ENCODE measurements around the gene EDEM3.
"Not testable (repeated sequence)": the region's sequence is repeated elsewhere in the genome, so short reads cannot be mapped to it uniquely, and the experiment has no call there.

EDEM3 gene

GRCh38 chr1:184768467-184768866, 13.8 kb upstream of the EDEM3 start:
- Histone ChIP-seq H3K36me3 (ENCODE audit: control insufficient read depth, insufficient read depth, low read length) (no peaks in the 10 kb centered on the region), H3K27ac (ENCODE audit: low read depth, low read length, severe bottlenecking) (no peak overlapping the region), H3K9me3 (ENCODE audit: control insufficient read depth, low read length) (no peaks in the 10 kb centered on the region), H3K4me3 (ENCODE audit: extremely low read depth, insufficient read depth, low read length, poor library complexity, severe bottlenecking) (no peak overlapping the region), H3K4me1 (ENCODE audit: control insufficient read depth, insufficient read depth, low read length, poor library complexity, severe bottlenecking) (no peaks in the 10 kb centered on the region)
- WGBS, 2 experiments (ENCODE audit: insufficient coverage in 2 of 2) = 96 to 100% methylated on average over 2 of the region's 2 CpGs

GRCh38 chr1:184767591-184767990, 12.9 kb upstream of the EDEM3 start:
- Histone ChIP-seq H3K9me3 (ENCODE audit: control insufficient read depth, low read length) (no peaks in the 10 kb centered on the region), H3K36me3 (ENCODE audit: control insufficient read depth, insufficient read depth, low read length) (no peaks in the 10 kb centered on the region), H3K4me3 (ENCODE audit: extremely low read depth, insufficient read depth, low read length, poor library complexity, severe bottlenecking) (no peak overlapping the region), H3K4me1 (ENCODE audit: control insufficient read depth, insufficient read depth, low read length, poor library complexity, severe bottlenecking) (no peaks in the 10 kb centered on the region), H3K27ac (ENCODE audit: low read depth, low read length, severe bottlenecking) (no peak overlapping the region)
- 89 to 95% methylated on average over 3 of the region's 5 CpGs for WGBS, 2 experiments (ENCODE audit: insufficient coverage in 2 of 2)

GRCh38 chr1:184764483-184764882, 9.8 kb upstream of the EDEM3 start:
- Histone ChIP-seq H3K36me3 (ENCODE audit: control insufficient read depth, insufficient read depth, low read length) (no peaks in the 10 kb centered on the region), H3K4me1 (ENCODE audit: control insufficient read depth, insufficient read depth, low read length, poor library complexity, severe bottlenecking) (peaks cover under 1% of the 10 kb centered on the region), H3K9me3 (ENCODE audit: control insufficient read depth, low read length) (no peaks in the 10 kb centered on the region), H3K27ac (ENCODE audit: low read depth, low read length, severe bottlenecking) (no peak overlapping the region), H3K4me3 (ENCODE audit: extremely low read depth, insufficient read depth, low read length, poor library complexity, severe bottlenecking) (no peak overlapping the region)
- 82 to 100% methylated on average over 1 of the region's 1 CpG for WGBS, 2 experiments (ENCODE audit: insufficient coverage in 2 of 2)

- H3K27ac ChIP-seq (ENCODE audit: low read depth, low read length, severe bottlenecking); H3K9me3 ChIP-seq (ENCODE audit: control insufficient read depth, low read length); H3K36me3 ChIP-seq (ENCODE audit: control insufficient read depth, insufficient read depth, low read length); H3K4me3 ChIP-seq (ENCODE audit: extremely low read depth, insufficient read depth, low read length, poor library complexity, severe bottlenecking); H3K4me1 ChIP-seq (ENCODE audit: control insufficient read depth, insufficient read depth, low read length, poor library complexity, severe bottlenecking): not testable (repeated sequence)
- 86% methylated on average over 2 of the region's 3 CpGs; no CpG with 5 or more reads in 1 of the 2 experiments for WGBS, 2 experiments (ENCODE audit: insufficient coverage in 2 of 2)
Observed at GRCh38 chr1:184763520-184763919, 8.9 kb upstream of the EDEM3 start.

GRCh38 chr1:184761969-184762485, 7.4 kb upstream of the EDEM3 start:
- Histone ChIP-seq H3K27ac (ENCODE audit: low read depth, low read length, severe bottlenecking) (no peak overlapping the region), H3K4me1 (ENCODE audit: control insufficient read depth, insufficient read depth, low read length, poor library complexity, severe bottlenecking) (peaks cover 3% of the 10 kb centered on the region), H3K9me3 (ENCODE audit: control insufficient read depth, low read length) (no peaks in the 10 kb centered on the region), H3K36me3 (ENCODE audit: control insufficient read depth, insufficient read depth, low read length) (no peaks in the 10 kb centered on the region), H3K4me3 (ENCODE audit: extremely low read depth, insufficient read depth, low read length, poor library complexity, severe bottlenecking) (no peak overlapping the region)
- 85 to 86% methylated on average over 2 to 3 of the region's 4 CpGs for WGBS, 2 experiments (ENCODE audit: insufficient coverage in 2 of 2)

GRCh38 chr1:184759651-184760050, 5.0 kb upstream of the EDEM3 start:
- WGBS, 2 experiments (ENCODE audit: insufficient coverage in 2 of 2) = 96 to 100% methylated on average over 2 to 4 of the region's 4 CpGs
- Histone ChIP-seq H3K36me3 (ENCODE audit: control insufficient read depth, insufficient read depth, low read length) (no peaks in the 10 kb centered on the region), H3K4me1 (ENCODE audit: control insufficient read depth, insufficient read depth, low read length, poor library complexity, severe bottlenecking) (peaks cover 3% of the 10 kb centered on the region), H3K4me3 (ENCODE audit: extremely low read depth, insufficient read depth, low read length, poor library complexity, severe bottlenecking) (no peak overlapping the region), H3K27ac (ENCODE audit: low read depth, low read length, severe bottlenecking) (no peak overlapping the region), H3K9me3 (ENCODE audit: control insufficient read depth, low read length) (no peaks in the 10 kb centered on the region)

- Histone ChIP-seq H3K36me3 (ENCODE audit: control insufficient read depth, insufficient read depth, low read length) (no peaks in the 10 kb centered on the region), H3K27ac (ENCODE audit: low read depth, low read length, severe bottlenecking) (no peak overlapping the region), H3K4me1 (ENCODE audit: control insufficient read depth, insufficient read depth, low read length, poor library complexity, severe bottlenecking) (peaks cover 3% of the 10 kb centered on the region), H3K4me3 (ENCODE audit: extremely low read depth, insufficient read depth, low read length, poor library complexity, severe bottlenecking) (no peak overlapping the region), H3K9me3 (ENCODE audit: control insufficient read depth, low read length) (no peaks in the 10 kb centered on the region)
- no CpG with 5 or more reads among the region's 1 CpG for WGBS, 2 experiments (ENCODE audit: insufficient coverage in 2 of 2)
Observed at GRCh38 chr1:184759112-184759511, 4.5 kb upstream of the EDEM3 start.

GRCh38 chr1:184757891-184758290, 3.2 kb upstream of the EDEM3 start:
- H3K4me3 ChIP-seq (ENCODE audit: extremely low read depth, insufficient read depth, low read length, poor library complexity, severe bottlenecking) = no peak overlapping the region
- H3K9me3 ChIP-seq (ENCODE audit: control insufficient read depth, low read length) = no peaks in the 10 kb centered on the region
- no peak overlapping the region for H3K27ac ChIP-seq (ENCODE audit: low read depth, low read length, severe bottlenecking)
- no peaks in the 10 kb centered on the region for H3K36me3 ChIP-seq (ENCODE audit: control insufficient read depth, insufficient read depth, low read length)
- H3K4me1 ChIP-seq (ENCODE audit: control insufficient read depth, insufficient read depth, low read length, poor library complexity, severe bottlenecking) = peaks cover 3% of the 10 kb centered on the region

- Histone ChIP-seq H3K9me3 (ENCODE audit: control insufficient read depth, low read length) (no peaks in the 10 kb centered on the region), H3K36me3 (ENCODE audit: control insufficient read depth, insufficient read depth, low read length) (no peaks in the 10 kb centered on the region), H3K4me1 (ENCODE audit: control insufficient read depth, insufficient read depth, low read length, poor library complexity, severe bottlenecking) (peaks cover 3% of the 10 kb centered on the region), H3K4me3 (ENCODE audit: extremely low read depth, insufficient read depth, low read length, poor library complexity, severe bottlenecking) (no peak overlapping the region), H3K27ac (ENCODE audit: low read depth, low read length, severe bottlenecking) (no peak overlapping the region)
- 82 to 94% methylated on average over 7 of the region's 10 CpGs for WGBS, 2 experiments (ENCODE audit: insufficient coverage in 2 of 2)
Observed at GRCh38 chr1:184757406-184757805, 2.7 kb upstream of the EDEM3 start.

- Histone ChIP-seq H3K36me3 (ENCODE audit: control insufficient read depth, insufficient read depth, low read length) (no peaks in the 10 kb centered on the region), H3K27ac (ENCODE audit: low read depth, low read length, severe bottlenecking) (peak overlapping the region; percentile 82), H3K4me3 (ENCODE audit: extremely low read depth, insufficient read depth, low read length, poor library complexity, severe bottlenecking) (peak overlapping the region; percentile 70), H3K9me3 (ENCODE audit: control insufficient read depth, low read length) (no peaks in the 10 kb centered on the region), H3K4me1 (ENCODE audit: control insufficient read depth, insufficient read depth, low read length, poor library complexity, severe bottlenecking) (peaks cover 3% of the 10 kb centered on the region)
- WGBS, 2 experiments (ENCODE audit: insufficient coverage in 2 of 2) = 21 to 23% methylated on average over 16 to 17 of the region's 27 CpGs
Observed at GRCh38 chr1:184755226-184756065, 788 bp upstream of the EDEM3 start.
